Tibial nerve (tissue), 4 donors: ENCODE data around the gene GDAP1L1. TPM values are rescaled to one million over a fixed set of nuclear protein-coding genes. Genes with fewer than 3 reads are reported as not detected.

Experiments
- DNase-seq, 2 donors: peaks; one replicate each; pipeline ENCODE4 v3.0.0-alpha.2; 2019; ENCODE audit warnings: low spot score in 2 of 2
- H3K27ac ChIP-seq, 4 donors: fragments of 200-600 bp; sonication (generic) in 3 of 4; one replicate each; pipeline ENCODE4 v1.5.1; 2017 to 2019; ENCODE audit warnings: mild to moderate bottlenecking in 1 of 4
- H3K27me3 ChIP-seq, 2 donors: fragments of 200-600 bp; sonication (generic) in 1 of 2; one replicate each; pipeline versions ENCODE4 v1.5.1 to v1.6.0; 2017 to 2019
- H3K36me3 ChIP-seq, 3 donors: fragments of 200-600 bp; sonication (generic); one replicate each; pipeline ENCODE4 v1.5.1; 2018 to 2019
- H3K4me1 ChIP-seq, 4 donors: fragments of 200-600 bp; sonication (generic) in 3 of 4; one replicate each; pipeline ENCODE4 v1.5.1; 2017 to 2019
- H3K4me3 ChIP-seq, 4 donors: fragments of 200-600 bp; sonication (generic) in 3 of 4; one replicate each; pipeline ENCODE4 v1.5.1; 2017 to 2019; ENCODE audit warnings: mild to moderate bottlenecking in 1 of 4, moderate library complexity in 1 of 4
- H3K9me3 ChIP-seq, 4 donors: fragments of 200-600 bp; sonication (generic) in 3 of 4; one replicate each; pipeline ENCODE4 v1.5.1; 2017 to 2019
- CTCF ChIP-seq, 5 experiments: fragments of 200-600 bp in 3 of 5; fragments of 450-650 bp in 2 of 5; sonication (generic) in 3 of 5; IDR thresholded peaks; one replicate each; pipeline ENCODE4 v1.5.1; 2016 to 2019; ENCODE audit warnings: antibody characterized with exemption in 5 of 5, mild to moderate bottlenecking in 3 of 5, moderate library complexity in 2 of 5
- EP300 ChIP-seq, 2 donors: sonication (generic); formaldehyde crosslinking; IDR thresholded peaks; one replicate each; pipeline ENCODE4 v1.6.1; 2017; ENCODE audit warnings: antibody characterized with exemption in 2 of 2, mild to moderate bottlenecking in 1 of 2
- POLR2A ChIP-seq, 2 donors: fragments of 450-650 bp; IDR thresholded peaks; one replicate each; pipeline ENCODE4 v1.6.1; 2017; ENCODE audit warnings: antibody characterized with exemption in 2 of 2, mild to moderate bottlenecking in 2 of 2, moderate library complexity in 2 of 2
- WGBS, 2 donors: methylation state at CpG; one replicate each; pipeline ENCODE4 v1.1.5; 2018; 5-methylcytosine and 5-hydroxymethylcytosine counted together
- total RNA-seq, 4 donors: library from RNA; depleted of rRNA; stranded (reverse); fragments of >200 nt; gene quantifications; one replicate each; pipeline ENCODE4 v1.1.0, GENCODE V29; 2016

GDAP1L1 gene
- total RNA-seq, 4 donors from 2014 or later: not detected

DNA sequence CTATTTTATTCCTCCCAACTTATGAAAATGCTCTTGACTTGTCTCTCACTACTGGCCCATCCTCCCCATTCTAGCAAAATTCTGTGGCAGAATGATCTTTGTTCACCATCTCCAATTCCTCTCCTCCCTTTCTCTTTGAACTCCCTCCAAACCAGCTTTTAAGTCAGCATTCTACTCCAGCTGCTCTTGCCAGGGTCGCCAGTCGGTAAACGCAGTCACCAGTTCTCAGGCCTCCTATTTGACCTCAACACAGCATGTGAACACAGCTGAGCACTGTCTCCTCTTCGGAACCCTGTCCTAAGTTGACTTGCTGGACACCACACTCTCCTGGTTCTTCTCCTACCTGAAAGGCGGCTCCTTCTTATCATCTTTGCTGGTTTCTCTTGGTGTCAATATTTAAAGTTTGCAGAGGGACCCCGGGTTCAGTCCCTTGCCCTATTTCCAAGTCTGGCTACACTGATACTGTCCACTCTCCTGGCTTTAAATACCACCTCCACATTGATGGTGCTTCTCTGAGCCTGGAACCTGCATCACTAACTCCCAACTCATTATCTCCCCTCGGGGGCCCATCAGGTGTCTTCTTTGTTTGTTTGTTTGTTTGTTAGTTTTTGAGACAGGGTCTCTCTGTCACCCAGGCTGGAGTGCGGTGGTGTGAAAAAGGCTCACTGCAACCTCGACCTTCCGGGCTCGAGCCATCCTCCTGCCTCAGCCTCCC lies 27.4 kb downstream of the GDAP1L1 start:
- H3K9me3 ChIP-seq: peaks cover 0 to 2% (median 0%) of the 10 kb centered on the region in 4 donors
- peaks cover 0 to 52% (median 0%) of the 10 kb centered on the region in 3 donors for H3K36me3 ChIP-seq
- no peak overlapping the region for H3K27ac ChIP-seq
- DNase-seq: no peak
- H3K27me3 ChIP-seq: no peaks in the 10 kb centered on the region
- H3K4me3 ChIP-seq: no peak overlapping the region
- no peaks in the 10 kb centered on the region for H3K4me1 ChIP-seq
- WGBS, 2 donors: 77 to 80% methylated on average over 11 of the region's 11 CpGs
- TF ChIP-seq EP300 (IDR thresholded peaks at IDR 0.05) (no peak), POLR2A (IDR thresholded peaks at IDR 0.05) (no peak), CTCF (IDR thresholded peaks at IDR 0.05) (no peak)

- no peaks in the 10 kb centered on the region for H3K9me3 ChIP-seq
Measured at GRCh38 chr20:44279228-44279627, 32.1 kb downstream of the GDAP1L1 start.

DNA sequence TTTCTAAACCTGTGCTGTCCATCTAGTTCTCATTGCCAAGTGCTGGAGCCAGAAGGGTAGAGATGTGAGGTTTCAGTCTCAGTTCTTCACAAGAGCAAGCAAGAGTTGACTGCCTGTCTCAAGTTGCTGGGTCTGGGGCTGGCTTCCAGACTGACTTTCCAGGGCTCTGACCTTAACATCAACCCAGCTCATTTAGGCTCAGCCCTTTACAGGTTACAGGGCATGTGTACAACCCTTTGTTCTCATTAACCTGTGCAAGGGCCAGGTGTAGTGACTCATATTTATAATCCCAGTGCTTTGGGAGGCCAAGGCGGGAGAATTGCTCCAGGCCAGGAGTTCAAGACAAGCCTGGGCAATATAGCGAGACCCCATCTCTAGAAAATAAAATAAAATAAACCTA lies 33.3 kb downstream of the GDAP1L1 start:
- TF ChIP-seq EP300 (IDR thresholded peaks at IDR 0.05) (no peak), POLR2A (IDR thresholded peaks at IDR 0.05) (no peak), CTCF (IDR thresholded peaks at IDR 0.05) (no peak)
- Histone ChIP-seq H3K4me3 (no peak overlapping the region), H3K36me3 (peaks cover 0 to 22% (median 0%) of the 10 kb centered on the region in 3 donors), H3K27ac (no peak overlapping the region), H3K4me1 (no peaks in the 10 kb centered on the region), H3K9me3 (no peaks in the 10 kb centered on the region), H3K27me3 (no peaks in the 10 kb centered on the region)
- DNase-seq: no peak
- WGBS, 2 donors: 94 to 100% methylated on average over 2 of the region's 2 CpGs

More at GRCh38 chr20:44279228-44279627, 32.1 kb downstream of the GDAP1L1 start:
- 87 to 88% methylated on average over 11 of the region's 11 CpGs for WGBS, 2 donors
- no peak for DNase-seq
- Histone ChIP-seq H3K36me3 (peaks cover 0 to 26% (median 0%) of the 10 kb centered on the region in 3 donors), H3K4me3 (no peak overlapping the region), H3K4me1 (no peaks in the 10 kb centered on the region), H3K27ac (no peak overlapping the region), H3K27me3 (no peaks in the 10 kb centered on the region)
- TF ChIP-seq CTCF (IDR thresholded peaks at IDR 0.05) (no peak), POLR2A (IDR thresholded peaks at IDR 0.05) (no peak)

DNA sequence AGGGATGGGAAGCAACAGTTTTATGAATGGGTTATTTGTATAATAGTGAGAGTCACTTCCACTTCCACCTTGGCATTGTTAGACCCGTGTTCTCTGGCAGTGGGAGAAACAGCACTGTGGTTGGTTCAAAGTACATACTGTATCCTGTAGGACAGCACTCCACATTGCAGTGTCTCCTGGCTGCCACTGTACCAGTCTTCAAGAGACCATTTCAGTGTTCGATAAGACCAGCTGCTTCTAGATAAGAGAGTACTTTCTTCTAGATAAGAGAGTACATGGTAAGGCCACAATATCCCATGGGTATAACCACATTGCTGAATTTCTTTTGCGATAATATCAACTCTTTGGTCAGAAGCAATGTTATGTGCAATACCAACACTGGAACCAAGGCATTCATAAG lies 35.1 kb downstream of the GDAP1L1 start:
- no peak for TF ChIP-seq CTCF (IDR thresholded peaks at IDR 0.05)
- TF ChIP-seq EP300 (IDR thresholded peaks at IDR 0.05): no peak
- no peak for TF ChIP-seq POLR2A (IDR thresholded peaks at IDR 0.05)
- H3K9me3 ChIP-seq: peaks cover 0 to 5% (median 0%) of the 10 kb centered on the region in 4 donors
- 75 to 81% methylated on average over 3 of the region's 3 CpGs for WGBS, 2 donors
- no peak for DNase-seq
- H3K4me3 ChIP-seq: no peak overlapping the region
- no peaks in the 10 kb centered on the region for H3K4me1 ChIP-seq
- H3K27ac ChIP-seq: no peak overlapping the region
- H3K36me3 ChIP-seq: peaks cover 0 to 25% (median 0%) of the 10 kb centered on the region in 3 donors
- no peaks in the 10 kb centered on the region for H3K27me3 ChIP-seq

- no peaks in the 10 kb centered on the region for H3K27me3 ChIP-seq
- peaks cover 0 to 7% (median 0%) of the 10 kb centered on the region in 4 donors for H3K9me3 ChIP-seq
- H3K36me3 ChIP-seq: peaks cover 0 to 24% (median 0%) of the 10 kb centered on the region in 3 donors
- H3K4me1 ChIP-seq: no peaks in the 10 kb centered on the region
- TF ChIP-seq POLR2A (IDR thresholded peaks at IDR 0.05) (no peak), EP300 (IDR thresholded peaks at IDR 0.05) (no peak)
- H3K4me3 ChIP-seq: no peak overlapping the region
- no peak overlapping the region for H3K27ac ChIP-seq
- WGBS, 2 donors: 95% methylated on average over 1 of the region's 1 CpG
- no peak for DNase-seq
Measured at GRCh38 chr20:44284032-44284431, 36.9 kb downstream of the GDAP1L1 start.
